HG03469 (cell line): ENCODE measurements around the gene ZNF737.
"Not testable (repeated sequence)": the region's sequence is repeated elsewhere in the genome, so short reads cannot be mapped to it uniquely, and the experiment has no call there.

Experiments
- ATAC-seq: cut with Tn5 transposase; IDR thresholded peaks from one replicate; pipeline ENCODE4 v1.9.1; 2021; ENCODE audit warnings: mild to moderate bottlenecking, moderate library complexity, moderate number of reproducible peaks; ENCODE audit not compliant: unreplicated experiment

The ZNF737 gene

DNA sequence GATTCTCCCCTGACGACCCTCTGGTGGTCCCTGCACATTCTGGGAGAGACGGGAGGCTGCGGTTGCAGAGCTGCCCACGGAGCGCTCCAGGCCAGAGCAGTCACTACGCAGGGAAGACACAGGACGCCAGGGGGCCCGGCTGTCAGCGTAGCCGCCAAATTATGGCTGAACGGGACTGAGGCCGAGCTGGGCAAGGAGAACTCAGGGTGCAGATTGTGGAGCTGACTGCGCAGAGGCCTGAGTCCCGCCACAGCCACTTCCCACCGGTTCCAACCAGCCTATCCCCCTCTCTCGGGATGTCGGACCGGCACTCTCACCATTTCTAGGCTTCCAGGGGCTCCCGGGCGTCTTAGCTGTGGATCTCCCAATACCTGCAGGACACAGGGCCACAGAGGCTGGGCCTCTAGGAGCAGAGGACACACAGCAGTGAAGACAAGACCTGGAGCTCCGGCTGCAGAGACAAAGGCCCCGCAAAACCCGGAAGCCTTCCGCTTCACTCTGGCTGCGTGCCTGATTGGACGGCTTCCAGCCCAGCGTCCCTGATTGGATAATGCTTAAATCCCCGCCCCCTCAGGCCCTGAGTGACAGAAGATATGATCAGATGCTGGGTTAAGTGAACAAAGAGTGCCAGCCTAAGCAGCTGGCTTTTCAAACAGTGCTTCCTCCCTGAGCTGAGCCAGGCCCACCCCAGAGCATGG lies at the start of gene ZNF737:
TSS of gene ZNF737 (minus strand) at position 461 of the 698 bp plus-strand sequence. CDS start at position 320, 141 bp downstream.
- ATAC-seq: peak; percentile 87

DNA sequence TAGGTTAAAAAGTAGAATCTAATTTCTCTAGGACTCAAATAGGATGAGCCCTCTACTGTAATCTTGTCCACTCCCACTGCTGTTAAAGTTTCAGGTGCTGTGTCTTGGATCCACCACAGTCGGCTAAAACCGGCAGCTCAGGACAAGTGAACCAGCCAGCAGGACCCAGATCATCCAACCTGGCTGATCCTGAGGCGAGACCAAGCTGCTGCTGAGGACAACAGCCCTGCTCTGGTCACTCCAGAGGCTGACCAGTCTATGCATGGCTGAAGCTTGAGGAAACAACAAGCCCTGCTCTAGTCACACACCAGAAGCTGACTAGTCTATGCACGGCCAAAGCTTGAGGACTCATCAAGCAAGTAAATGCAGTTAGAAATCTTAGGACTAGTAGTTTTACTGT lies 49.4 kb upstream of the ZNF737 start:
- not testable (repeated sequence) for ATAC-seq

DNA sequence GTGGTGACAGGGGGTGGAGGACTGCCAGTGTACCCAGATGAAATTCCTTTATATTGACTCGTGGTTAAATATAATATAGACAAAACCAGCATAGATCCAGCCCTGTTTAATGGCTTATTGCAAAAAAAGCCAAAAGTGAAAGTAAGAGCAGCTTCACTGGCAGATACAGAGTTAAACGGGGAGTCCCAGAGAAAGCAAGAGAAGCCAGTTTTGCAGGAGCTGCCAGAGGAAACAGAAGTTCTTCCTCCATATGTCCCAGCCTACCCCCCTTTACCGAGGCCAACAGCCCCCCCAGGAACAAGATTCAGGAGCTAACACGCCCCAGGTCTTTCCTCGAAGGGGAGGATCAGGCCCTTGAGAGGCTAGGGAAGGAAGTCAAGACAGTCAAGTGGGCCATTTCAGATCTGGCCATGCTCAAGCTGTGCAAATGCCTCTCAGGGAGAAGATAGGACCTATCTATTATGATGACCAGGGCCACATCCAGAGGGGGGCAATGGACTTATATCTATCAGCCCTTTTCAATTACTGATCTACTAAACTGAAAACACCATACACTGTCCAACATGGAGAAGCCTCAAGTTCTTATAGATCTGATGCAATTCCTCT lies 47.2 kb upstream of the ZNF737 start:
- no peak for ATAC-seq

DNA sequence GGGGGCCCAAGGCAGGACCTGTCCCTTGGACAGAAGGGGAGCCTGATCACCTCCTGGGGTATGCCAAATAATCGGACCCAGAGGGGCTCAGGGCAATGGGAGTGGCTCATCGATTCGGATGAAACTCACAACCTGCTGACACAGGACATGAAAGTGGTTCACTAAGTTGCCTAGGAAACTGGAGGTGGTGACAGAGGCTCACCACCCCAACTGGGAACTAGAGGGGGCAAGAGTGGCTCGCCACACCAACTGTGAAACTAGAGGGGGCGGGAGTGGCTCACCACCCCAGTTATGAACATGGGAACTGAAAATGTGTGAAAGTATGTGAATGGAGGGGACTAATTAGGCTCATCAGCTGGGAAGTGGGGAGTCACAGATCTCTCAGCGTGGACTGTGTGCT lies 46.3 kb upstream of the ZNF737 start:
- no peak for ATAC-seq

DNA sequence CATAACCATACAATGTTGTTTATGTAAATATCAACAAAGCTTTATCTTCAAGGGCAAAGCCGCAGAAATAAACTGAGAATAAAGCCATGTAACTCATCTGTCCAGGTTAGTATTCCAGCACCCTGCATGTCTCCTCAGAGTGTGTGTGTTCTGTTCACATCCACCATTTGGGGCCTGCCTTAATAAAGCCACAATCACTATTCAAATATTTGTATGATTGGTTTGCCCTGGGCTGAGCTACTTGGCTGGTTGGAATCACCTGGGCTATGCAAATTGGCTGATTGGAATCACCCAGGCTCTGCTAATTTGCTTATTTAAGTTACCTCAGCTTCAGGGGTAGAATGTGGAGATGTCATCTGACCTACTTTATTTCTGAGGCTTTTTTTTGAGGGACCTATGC lies 42.4 kb upstream of the ZNF737 start:
- no peak for ATAC-seq

DNA sequence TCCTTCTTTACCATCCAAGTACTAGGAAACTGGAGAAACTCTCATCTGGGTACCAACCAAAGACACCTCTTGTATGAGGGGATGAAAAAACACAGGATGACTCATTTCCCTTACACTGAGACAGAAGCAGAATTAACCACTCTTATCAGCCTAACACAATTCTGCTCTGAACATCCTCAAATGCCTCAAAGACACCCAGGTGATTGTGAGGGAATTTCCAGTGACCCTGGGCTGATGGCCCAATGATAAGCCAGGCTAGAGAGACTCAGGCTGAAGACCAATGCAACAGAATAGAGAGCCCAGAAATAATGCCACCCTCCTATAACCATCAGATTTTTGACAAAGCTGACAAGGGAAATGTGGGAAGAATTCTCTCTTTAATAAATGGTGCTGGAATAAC lies 7.0 kb downstream of the ZNF737 start:
- no peak for ATAC-seq

DNA sequence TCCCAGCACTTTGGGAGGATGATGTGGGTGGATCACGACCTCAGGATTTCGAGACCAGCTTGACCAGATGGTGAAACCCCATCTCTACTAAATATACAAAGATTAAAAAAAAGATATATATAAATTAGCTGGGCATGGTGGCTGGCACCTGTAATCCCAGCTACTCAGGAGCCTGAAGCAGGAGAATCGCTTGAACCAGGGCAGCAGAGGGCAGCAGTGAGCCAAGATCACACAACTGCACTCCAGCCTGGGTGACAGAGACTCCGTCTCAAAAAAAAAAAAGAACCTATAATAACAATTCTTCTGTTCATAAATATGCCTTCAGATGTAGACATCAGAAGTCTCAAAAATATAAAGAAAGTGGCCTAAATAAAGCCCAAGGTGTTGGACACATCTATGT lies 7.6 kb downstream of the ZNF737 start:
- no peak for ATAC-seq

DNA sequence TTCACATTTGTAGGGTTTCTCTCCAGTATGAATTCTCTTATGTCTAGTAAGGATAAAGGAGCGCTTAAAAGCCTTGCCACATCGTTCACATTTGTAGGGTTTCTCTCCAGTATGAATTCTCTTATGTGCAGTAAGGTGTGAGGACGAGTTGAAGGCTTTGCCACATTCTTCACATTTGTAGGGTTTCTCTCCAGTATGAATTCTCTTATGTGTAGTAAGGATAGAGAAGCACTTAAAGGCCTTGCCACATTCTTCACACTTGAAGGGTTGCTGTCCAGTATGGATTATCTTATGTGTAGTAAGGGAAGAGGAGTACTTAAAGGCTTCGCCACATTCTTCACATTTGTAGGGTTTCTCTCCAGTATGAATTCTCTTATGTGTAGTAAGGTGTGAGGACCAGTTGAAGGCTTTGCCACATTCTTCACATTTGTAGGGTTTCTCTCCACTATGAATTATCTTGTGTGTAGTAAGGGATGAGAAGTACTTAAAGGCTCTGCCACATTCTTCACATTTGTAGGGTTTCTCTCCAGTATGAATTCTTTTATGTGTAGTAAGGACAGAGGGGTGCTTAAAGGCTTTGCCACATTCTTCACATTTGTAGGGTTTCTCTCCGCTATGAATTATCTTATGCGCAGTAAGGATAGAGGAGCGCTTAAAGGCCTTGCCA lies 20.8 kb downstream of the ZNF737 start:
- ATAC-seq: not testable (repeated sequence)

DNA sequence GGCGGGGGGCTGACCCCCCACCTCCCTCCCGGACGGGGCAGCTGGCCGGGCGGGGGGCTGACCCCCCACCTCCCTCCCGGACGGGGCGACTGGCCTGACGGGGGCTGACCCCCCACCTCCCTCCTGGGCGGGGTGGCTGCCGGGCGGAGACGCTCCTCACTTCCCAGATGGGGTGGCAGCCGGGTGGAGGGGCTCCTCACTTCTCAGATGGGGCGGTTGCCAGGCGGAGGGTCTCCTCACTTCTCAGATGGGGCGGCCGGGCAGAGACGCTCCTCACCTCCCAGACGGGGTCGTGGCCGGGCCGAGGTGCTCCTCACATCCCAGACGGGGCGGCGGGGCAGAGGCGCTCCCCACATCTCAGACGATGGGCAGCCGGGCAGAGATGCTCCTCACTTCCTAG lies 35.3 kb downstream of the ZNF737 start:
- not testable (repeated sequence) for ATAC-seq

DNA sequence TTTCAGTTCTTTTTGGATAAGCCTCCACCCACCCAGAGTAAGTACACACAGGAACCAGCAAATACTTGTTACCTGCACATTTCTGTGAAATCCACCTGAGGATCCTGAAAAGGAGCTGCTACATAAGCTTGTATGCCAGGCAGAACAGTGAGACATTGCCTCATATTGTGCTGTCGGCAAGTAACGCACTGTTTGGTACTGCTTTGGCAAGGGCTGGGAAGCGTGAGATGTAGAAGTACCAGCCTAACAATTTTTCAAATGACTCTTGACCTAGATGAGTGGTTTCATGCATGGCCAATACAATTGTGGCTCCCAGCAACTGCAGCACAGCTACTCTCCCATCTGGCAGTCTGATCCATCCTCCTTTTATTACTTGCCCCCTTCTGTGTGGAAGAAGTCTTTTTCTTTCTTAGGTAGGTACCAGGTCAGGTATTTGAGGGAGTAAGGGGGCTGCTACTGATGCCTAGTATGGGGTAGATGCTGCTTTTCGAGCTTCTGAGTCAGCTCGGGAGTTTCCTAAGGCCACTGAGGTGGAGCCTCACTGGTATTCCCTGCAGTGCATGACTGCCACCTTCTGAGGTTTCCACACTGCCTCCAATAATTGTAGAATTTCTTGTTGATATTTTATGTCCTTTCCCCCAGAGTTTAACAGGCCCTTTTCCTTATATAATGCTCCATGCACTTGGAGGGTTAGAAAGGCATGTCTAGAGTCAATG lies 52.2 kb downstream of the ZNF737 start:
- no peak for ATAC-seq

DNA sequence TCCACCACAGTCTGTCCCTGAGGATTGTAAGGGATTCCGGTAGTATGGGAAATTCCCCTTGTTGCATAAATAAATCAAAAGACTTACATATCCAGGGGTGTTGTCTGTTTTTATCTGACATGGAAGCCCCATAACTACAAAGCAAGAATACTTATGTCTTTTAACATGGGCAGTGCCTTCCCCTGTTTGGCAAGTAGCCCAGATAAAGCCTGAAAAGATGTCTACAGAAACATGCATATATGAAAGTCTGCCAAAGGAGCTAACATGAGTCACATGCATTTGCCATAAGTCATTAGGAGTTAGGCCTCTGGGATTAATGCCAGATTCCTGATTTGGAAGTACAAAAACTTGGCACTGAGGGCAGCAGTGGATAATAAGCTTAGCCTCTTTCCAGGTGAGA lies 62.1 kb downstream of the ZNF737 start:
- no peak for ATAC-seq
